Lung (tissue), 12 donors: ENCODE measurements around the gene DNAAF5. TPM values are rescaled to one million over a fixed set of nuclear protein-coding genes. Genes with fewer than 3 reads are reported as not detected.

Source experiments
- ATAC-seq: fragments of 200-7000 bp; cut with Tn5 transposase; one replicate; pipeline ENCODE4 v1.9.1; 2020; ENCODE audit warnings: moderate number of reproducible peaks; ENCODE audit not compliant: insufficient read depth, low FRiP score
- DNase-seq, 3 donors: peaks; one replicate each; pipeline ENCODE4 v3.0.0-alpha.2; 2013 to 2017
- H3K27ac ChIP-seq, 2 donors: one replicate each; pipeline ENCODE4 v1.5.1; 2013; ENCODE audit warnings: mild to moderate bottlenecking in 2 of 2, moderate library complexity in 2 of 2, control low read depth in 1 of 2, inconsistent platforms in 1 of 2, low read depth in 1 of 2, low read length in 1 of 2
- H3K27me3 ChIP-seq, 3 donors: one replicate each; pipeline ENCODE4 v1.5.1; 2013; ENCODE audit warnings: low read length in 2 of 3; ENCODE audit not compliant: control insufficient read depth in 3 of 3, insufficient read depth in 3 of 3
- H3K36me3 ChIP-seq, 4 donors: one replicate each; pipeline ENCODE4 v1.5.1; 2013; ENCODE audit warnings: low read length in 4 of 4, mild to moderate bottlenecking in 1 of 4, moderate library complexity in 1 of 4; ENCODE audit not compliant: control insufficient read depth in 4 of 4, insufficient read depth in 4 of 4
- H3K4me1 ChIP-seq, 5 donors: one replicate each; pipeline ENCODE4 v1.5.1; 2013; ENCODE audit warnings: low read length in 5 of 5, mild to moderate bottlenecking in 2 of 5, moderate library complexity in 1 of 5; ENCODE audit not compliant: control insufficient read depth in 5 of 5, insufficient read depth in 5 of 5
- H3K4me3 ChIP-seq: one replicate; pipeline ENCODE4 v1.5.1; 2013; ENCODE audit warnings: mild to moderate bottlenecking, control low read depth, moderate library complexity
- H3K9ac ChIP-seq, 2 donors: one replicate each; pipeline ENCODE4 v1.5.1; 2013; ENCODE audit warnings: low read length in 2 of 2, control low read depth in 1 of 2; ENCODE audit not compliant: insufficient read depth in 1 of 2
- H3K9me3 ChIP-seq, 4 donors: one replicate each; pipeline ENCODE4 v1.5.1; 2013; ENCODE audit warnings: low read length in 3 of 4, mild to moderate bottlenecking in 1 of 4, moderate library complexity in 1 of 4; ENCODE audit not compliant: control insufficient read depth in 4 of 4, insufficient read depth in 3 of 4
- CTCF ChIP-seq: IDR thresholded peaks from 2 replicates; pipeline ENCODE4 v1.5.1; 2012; ENCODE audit warnings: mild to moderate bottlenecking; ENCODE audit errors: control extremely low read depth, extremely low read depth
- WGBS, 2 donors: extraction: QIAGEN DNeasy Blood & Tissue Kit; methylation state at CpG; one replicate each; pipeline ENCODE4 v1.1.7; 2013; 5-methylcytosine and 5-hydroxymethylcytosine counted together
- polyA plus RNA-seq, 2 donors: library from polyadenylated mRNA; stranded (reverse); fragments of 200-250 nt; gene quantifications; one replicate each; pipeline ENCODE4 v1.2.1, GENCODE V29; 2013
- total RNA-seq, 2 donors: library from RNA; depleted of rRNA in 1 of 2; stranded (reverse); fragments of >200 nt in 1 of 2; gene quantifications; one replicate each; pipeline ENCODE4 v1.2.1, GENCODE V29; 2014 to 2021
- donor health status: control.
- donor health status: control.
- donor health status: Bipolar disorder and iron deficiency.
- donor health status: healthy.
- donor health status: DM: yes; HTN: yes; CAD: no.

The DNAAF5 gene
- total and polyA plus RNA-seq, 4 donors, result 10.2 to 30.2 (median 18.6) TPM

GRCh38 chr7:778271-778967, 51.9 kb downstream of the DNAAF5 start:
- Histone ChIP-seq H3K27me3 (no peaks in the 10 kb centered on the region), H3K4me3 (no peak overlapping the region), H3K27ac (no peak overlapping the region), H3K4me1 (peaks cover 0 to 5% (median 0%) of the 10 kb centered on the region in 5 donors), H3K36me3 (peaks cover 2 to 35% (median 17%) of the 10 kb centered on the region in 4 donors), H3K9ac (no peak overlapping the region), H3K9me3 (no peaks in the 10 kb centered on the region)
- DNase-seq (no peak), ATAC-seq (no peak)
- no peak for TF ChIP-seq CTCF
- WGBS, 2 donors, result 90 to 93% methylated on average over 23 of the region's 23 CpGs

DNA sequence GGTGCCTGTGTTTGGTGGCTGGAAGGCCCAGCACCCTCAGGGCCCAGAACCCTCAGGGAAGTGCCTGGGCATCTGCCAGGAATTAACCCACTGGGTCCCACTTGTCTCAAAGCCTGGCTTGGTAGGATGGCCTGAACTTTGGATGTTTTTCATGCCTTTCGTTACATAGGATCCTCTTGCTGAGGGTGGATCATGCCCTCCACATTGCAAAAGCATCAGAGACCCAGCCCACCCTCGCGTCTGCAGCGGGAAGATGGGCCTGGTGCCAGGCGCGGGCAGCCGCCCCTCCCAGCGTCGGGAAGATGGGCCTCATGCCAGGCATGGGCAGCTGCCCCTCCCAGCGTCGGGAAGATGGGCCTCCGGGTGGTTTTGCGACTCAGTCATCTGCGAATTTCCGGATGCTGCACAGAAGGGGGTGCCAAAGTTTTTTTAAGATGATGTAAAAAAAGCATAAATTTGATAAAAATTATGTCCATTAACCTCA, 52.5 kb downstream of the DNAAF5 start:
- DNase-seq, result no peak
- H3K27ac ChIP-seq, result no peak overlapping the region
- WGBS, 2 donors, result 46 to 80% methylated on average over 15 of the region's 15 CpGs

GRCh38 chr7:779480-779879, 53.0 kb downstream of the DNAAF5 start:
- Histone ChIP-seq H3K9ac (no peak overlapping the region), H3K36me3 (peaks cover 2 to 37% (median 19%) of the 10 kb centered on the region in 4 donors), H3K27ac (no peak overlapping the region), H3K4me3 (no peak overlapping the region), H3K9me3 (no peaks in the 10 kb centered on the region), H3K4me1 (peaks cover 0 to 5% (median 0%) of the 10 kb centered on the region in 5 donors), H3K27me3 (no peaks in the 10 kb centered on the region)
- whole genome bisulfite sequencing, 2 donors, result 88 to 92% methylated on average over 9 of the region's 9 CpGs
- DNase-seq (no peak), ATAC-seq (no peak)
- TF ChIP-seq CTCF, result no peak

More for the DNA sequence above, 52.5 kb downstream of the DNAAF5 start:
- Histone ChIP-seq H3K4me1 (peaks cover 0 to 5% (median 0%) of the 10 kb centered on the region in 5 donors), H3K9me3 (no peaks in the 10 kb centered on the region), H3K27me3 (no peaks in the 10 kb centered on the region), H3K9ac (no peak overlapping the region), H3K36me3 (peaks cover 2 to 36% (median 19%) of the 10 kb centered on the region in 4 donors), H3K4me3 (no peak overlapping the region)
- ATAC-seq, result no peak
- TF ChIP-seq CTCF, result no peak

GRCh38 chr7:780081-780480, 53.6 kb downstream of the DNAAF5 start:
- Histone ChIP-seq H3K9ac (no peak overlapping the region), H3K4me3 (no peak overlapping the region), H3K9me3 (no peaks in the 10 kb centered on the region), H3K27me3 (no peaks in the 10 kb centered on the region), H3K36me3 (peaks cover 2 to 36% (median 25%) of the 10 kb centered on the region in 4 donors), H3K27ac (no peak overlapping the region), H3K4me1 (peaks cover 0 to 5% (median 0%) of the 10 kb centered on the region in 5 donors)
- TF ChIP-seq CTCF, result no peak
- ATAC-seq (no peak), DNase-seq (no peak)
- 88 to 93% methylated on average over 14 of the region's 14 CpGs for WGBS, 2 donors
